ENCODE measurements around the gene CDH23. TPM values are rescaled to one million over a fixed set of nuclear protein-coding genes. Genes with fewer than 3 reads are reported as not detected.
A peak's percentile ranks its signal among the peaks of the same experiment; 100 is the strongest.

The CDH23 gene
- total and polyA plus RNA-seq, 9 of the 15 experiments (the other 6 are each of a cell fraction or from before 2014, with no cell fraction given), result 0.18 to 1.2 (median 0.47) TPM

- in situ Hi-C loops (cut with MboI) (no loop called here), intact Hi-C loops (cut with micrococcal nuclease) (no loop called here)
- peak overlapping the region in 1 of 2 experiments; percentile 31; a peak in 1 of 4 replicates for H3K9ac ChIP-seq (ENCODE audit: insufficient read depth in 1 of 2, low read depth in 2 of 2, low read length in 2 of 2)
- no peak for TF ChIP-seq ZNF280A (IDR thresholded peaks at IDR 0.05; ENCODE audit: low read depth, partially characterized antibody)
- no peak for TF ChIP-seq ZBTB8A (IDR thresholded peaks at IDR 0.05; ENCODE audit: partially characterized antibody)
- no peak for TF ChIP-seq MCM2 (IDR thresholded peaks at IDR 0.05; ENCODE audit: low read depth)
- TF ChIP-seq THAP7 (CRISPR knock-in tag; IDR thresholded peaks at IDR 0.05), result no peak
- no peak for TF ChIP-seq SRSF1 (IDR thresholded peaks at IDR 0.05; ENCODE audit: low read depth, low read length)
- no peak for TF ChIP-seq ZNF274 (IDR thresholded peaks at IDR 0.05; ENCODE audit: borderline replicate concordance, low read depth, low read length)
- TF ChIP-seq ZBTB1 (CRISPR knock-in tag; IDR thresholded peaks at IDR 0.05; ENCODE audit: borderline replicate concordance, low read depth), result no peak
- TF ChIP-seq KDM2B (CRISPR knock-in tag; IDR thresholded peaks at IDR 0.05), result no peak
- no peak for TF ChIP-seq MTA1 (IDR thresholded peaks at IDR 0.05; ENCODE audit: borderline replicate concordance)
- no peak for TF ChIP-seq ZNF766 (CRISPR knock-in tag; conservative IDR thresholded peaks at IDR 0.05)
- TF ChIP-seq TEAD4 (IDR thresholded peaks at IDR 0.05; ENCODE audit: low read length), result no peak
- no peak for TF ChIP-seq TEAD4 (CRISPR knock-in tag; IDR thresholded peaks at IDR 0.05; ENCODE audit: borderline replicate concordance)
- TF ChIP-seq CHD1 (IDR thresholded peaks at IDR 0.05; ENCODE audit: low read length), result no peak
- no peak for TF ChIP-seq E2F5 (CRISPR knock-in tag; IDR thresholded peaks at IDR 0.05)
- no peak for TF ChIP-seq FOXA1 (IDR thresholded peaks at IDR 0.05; ENCODE audit: borderline replicate concordance)
- TF ChIP-seq SOX6 (IDR thresholded peaks at IDR 0.05), result no peak
- TF ChIP-seq PHB (CRISPR knock-in tag; IDR thresholded peaks at IDR 0.05), result no peak
- TF ChIP-seq SUPT5H (IDR thresholded peaks at IDR 0.05), result no peak
- 41% methylated on average over 11 of the region's 11 CpGs for WGBS (ENCODE audit: insufficient coverage, low coverage, missing lambda C conversion rate)
- FAIRE-seq (no peak), DNase-seq (ENCODE audit: extremely low read depth in 1 of 4, low spot score in 3 of 4) (no peak), ATAC-seq (no peak)
- H3K27me3 ChIP-seq (ENCODE audit: control insufficient read depth in 2 of 2, insufficient read depth in 2 of 2, low read length in 2 of 2), result no peaks in the 10 kb centered on the region
- H3K79me2 ChIP-seq (ENCODE audit: control insufficient read depth, insufficient read depth, low read length), result no peaks in the 10 kb centered on the region
- H3K9me1 ChIP-seq (ENCODE audit: control insufficient read depth, insufficient read depth, low read length), result no peaks in the 10 kb centered on the region
- H3K4me2 ChIP-seq (ENCODE audit: insufficient read depth, low read length), result no peak overlapping the region
- no peaks in the 10 kb centered on the region for H3K9me3 ChIP-seq (replicated peaks; ENCODE audit: control insufficient read depth, insufficient read depth, low read depth, low read length)
- H4K20me1 ChIP-seq (replicated peaks; ENCODE audit: control insufficient read depth, insufficient read depth, low read length), result no peaks in the 10 kb centered on the region
- BruUV-seq (replicated peaks), result no TSS peak
- peaks cover 27 to 38% of the 10 kb centered on the region in 2 experiments for H3K4me1 ChIP-seq (replicated peaks in 1 of 2; ENCODE audit: control insufficient read depth in 2 of 2, insufficient read depth in 2 of 2, low read length in 2 of 2)
- H3K27ac ChIP-seq (ENCODE audit: extremely low read depth, low read depth, low read length), result no peak overlapping the region
- CTCF ChIA-PET (ENCODE audit: low intra/inter-chr PET ratio), result no interaction called here
- no peak overlapping the region for H3K4me3 ChIP-seq
- H3K36me3 ChIP-seq (ENCODE audit: control insufficient read depth, insufficient read depth, low read length), result no peaks in the 10 kb centered on the region
- POLR2A ChIA-PET, result interaction anchor here (0.7 to 1.6 kb wide), 3 partner anchors 10 to 82 kb away, joined by 3 read pairs; no protein-coding TSS in a partner anchor
- H2AFZ ChIP-seq (ENCODE audit: low read depth, low read length), result peak overlapping the region; percentile 23
These were observed 326.6 kb downstream of the CDH23 start for GRCh38 chr10:71723311-71723710.
